Measurements from ENCODE around the gene PARVB.

- TF ChIP-seq CTCF (IDR thresholded peaks at IDR 0.05) (no peak), EZH2 (IDR thresholded peaks at IDR 0.05) (no peak), EZH2phosphoT487 (IDR thresholded peaks at IDR 0.05) (no peak)
Measured at GRCh38 chr22:44074337-44074984, 50.4 kb downstream of the PARVB start.

Measured in neural progenitor cell (in vitro differentiated cells).